ENCODE results near the gene EMID1.

DNA sequence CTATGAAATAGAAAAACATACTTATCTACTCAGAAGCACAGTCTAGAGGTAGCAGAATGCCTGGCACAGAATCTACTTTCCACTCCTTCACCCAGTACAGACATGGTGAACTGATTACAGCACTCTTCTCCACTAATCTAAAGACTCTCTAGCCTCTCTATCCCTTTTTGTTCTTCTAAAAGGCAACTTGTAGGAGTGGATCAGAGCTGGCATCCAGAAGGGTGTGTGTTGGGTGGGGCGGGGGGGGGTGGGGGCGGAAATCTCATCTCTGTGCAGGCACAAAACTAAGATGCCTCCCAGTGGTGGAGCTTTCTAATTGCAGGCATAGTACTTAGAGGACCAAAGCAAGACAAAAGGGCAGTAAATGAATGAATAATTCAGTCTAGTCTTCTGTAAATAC is 11.5 kb upstream of the EMID1 start:
- TF ChIP-seq, protein P1, sequence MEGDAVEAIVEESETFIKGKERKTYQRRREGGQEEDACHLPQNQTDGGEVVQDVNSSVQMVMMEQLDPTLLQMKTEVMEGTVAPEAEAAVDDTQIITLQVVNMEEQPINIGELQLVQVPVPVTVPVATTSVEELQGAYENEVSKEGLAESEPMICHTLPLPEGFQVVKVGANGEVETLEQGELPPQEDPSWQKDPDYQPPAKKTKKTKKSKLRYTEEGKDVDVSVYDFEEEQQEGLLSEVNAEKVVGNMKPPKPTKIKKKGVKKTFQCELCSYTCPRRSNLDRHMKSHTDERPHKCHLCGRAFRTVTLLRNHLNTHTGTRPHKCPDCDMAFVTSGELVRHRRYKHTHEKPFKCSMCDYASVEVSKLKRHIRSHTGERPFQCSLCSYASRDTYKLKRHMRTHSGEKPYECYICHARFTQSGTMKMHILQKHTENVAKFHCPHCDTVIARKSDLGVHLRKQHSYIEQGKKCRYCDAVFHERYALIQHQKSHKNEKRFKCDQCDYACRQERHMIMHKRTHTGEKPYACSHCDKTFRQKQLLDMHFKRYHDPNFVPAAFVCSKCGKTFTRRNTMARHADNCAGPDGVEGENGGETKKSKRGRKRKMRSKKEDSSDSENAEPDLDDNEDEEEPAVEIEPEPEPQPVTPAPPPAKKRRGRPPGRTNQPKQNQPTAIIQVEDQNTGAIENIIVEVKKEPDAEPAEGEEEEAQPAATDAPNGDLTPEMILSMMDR (conservative IDR thresholded peaks at IDR 0.05; ENCODE audit: low read length): peak; percentile 36
- no peak for TF ChIP-seq EZH2phosphoT487 (IDR thresholded peaks at IDR 0.05; ENCODE audit: borderline replicate concordance)

Measured in Loucy (cell line).